Left kidney (tissue), 1 donor: ENCODE data around the gene ICAM4. TPM values are rescaled to one million over a fixed set of nuclear protein-coding genes. Genes with fewer than 3 reads are reported as not detected.

Experiments used
- polyA plus RNA-seq: library from polyadenylated mRNA; unstranded; fragments of 120-200 nt; gene quantifications from one replicate; pipeline ENCODE4 v1.2.1, GENCODE V29; 2013; ENCODE audit not compliant: insufficient read length

ICAM4 gene
- polyA plus RNA-seq, 1 donor, result 0.37 TPM

Other genes starting within 250 kb of the ICAM4 start
- 23.2 TPM for gene SHFL, start 200.6 kb upstream of the ICAM4 start, polyA plus RNA-seq
- gene ANGPTL6, start 184.3 kb upstream of the ICAM4 start, polyA plus RNA-seq, result 1.4 TPM
- gene PPAN, start 180.6 kb upstream of the ICAM4 start, polyA plus RNA-seq, result 28.4 TPM
- 12.7 TPM for gene P2RY11, start 175.3 kb upstream of the ICAM4 start, polyA plus RNA-seq
- 201 TPM for gene EIF3G, start 167.1 kb upstream of the ICAM4 start, polyA plus RNA-seq
- 160 TPM for gene DNMT1, start 92.0 kb upstream of the ICAM4 start, polyA plus RNA-seq
- 11.9 TPM for gene S1PR2, start 55.6 kb upstream of the ICAM4 start, polyA plus RNA-seq
- 34.2 TPM for gene MRPL4, start 34.7 kb upstream of the ICAM4 start, polyA plus RNA-seq
- 4.7 TPM for gene ICAM1, start 15.8 kb upstream of the ICAM4 start, polyA plus RNA-seq
- gene ICAM5, start 3.0 kb downstream of the ICAM4 start, polyA plus RNA-seq, result 0.08 TPM
- 7.1 TPM for gene ZGLP1, start 22.9 kb downstream of the ICAM4 start, polyA plus RNA-seq
- gene FDX2, start 29.1 kb downstream of the ICAM4 start, polyA plus RNA-seq, result 14.3 TPM
- 25.4 TPM for gene RAVER1, start 46.6 kb downstream of the ICAM4 start, polyA plus RNA-seq
- gene ICAM3, start 52.7 kb downstream of the ICAM4 start, polyA plus RNA-seq, result 8.1 TPM
- gene TYK2, start 93.6 kb downstream of the ICAM4 start, polyA plus RNA-seq, result 133 TPM
- gene CDC37, start 116.6 kb downstream of the ICAM4 start, polyA plus RNA-seq, result 141 TPM
- gene PDE4A, start 133.6 kb downstream of the ICAM4 start, polyA plus RNA-seq, result 1.5 TPM
- gene KEAP1, start 216.4 kb downstream of the ICAM4 start, polyA plus RNA-seq, result 74.0 TPM
- 0.57 TPM for gene S1PR5, start 230.5 kb downstream of the ICAM4 start, polyA plus RNA-seq